Mucosa of rectum (tissue), 2 donors: ENCODE results near the gene SEZ6L.

Source experiments
- H3K27ac ChIP-seq, 2 donors: one replicate each; pipeline ENCODE4 v1.7.0; 2013; ENCODE audit warnings: inconsistent platforms in 2 of 2, low read depth in 2 of 2, low read length in 2 of 2
- H3K27me3 ChIP-seq, 2 donors: one replicate each; pipeline ENCODE4 v1.7.0; 2013; ENCODE audit warnings: low read length in 2 of 2; ENCODE audit not compliant: control insufficient read depth in 2 of 2, insufficient read depth in 2 of 2
- H3K36me3 ChIP-seq, 2 donors: one replicate each; pipeline ENCODE4 v1.7.0; 2013; ENCODE audit warnings: low read length in 2 of 2; ENCODE audit not compliant: control insufficient read depth in 2 of 2, insufficient read depth in 2 of 2
- H3K4me1 ChIP-seq, 2 donors: one replicate each; pipeline ENCODE4 v1.7.0; 2013; ENCODE audit warnings: low read length in 2 of 2, mild to moderate bottlenecking in 1 of 2; ENCODE audit not compliant: control insufficient read depth in 2 of 2, insufficient read depth in 2 of 2
- H3K4me3 ChIP-seq, 2 donors: one replicate each; pipeline ENCODE4 v1.7.0; 2013; ENCODE audit warnings: low read length in 2 of 2
- H3K9ac ChIP-seq, 2 donors: one replicate each; pipeline ENCODE4 v1.7.0; 2013; ENCODE audit warnings: low read length in 2 of 2, low read depth in 1 of 2, mild to moderate bottlenecking in 1 of 2
- H3K9me3 ChIP-seq, 2 donors: one replicate each; pipeline ENCODE4 v1.7.0; 2013; ENCODE audit warnings: low read length in 2 of 2; ENCODE audit not compliant: control insufficient read depth in 2 of 2
- donor health status: healthy.
- donor health status: Normal muscosa, but diverticular disease.

The SEZ6L gene

DNA sequence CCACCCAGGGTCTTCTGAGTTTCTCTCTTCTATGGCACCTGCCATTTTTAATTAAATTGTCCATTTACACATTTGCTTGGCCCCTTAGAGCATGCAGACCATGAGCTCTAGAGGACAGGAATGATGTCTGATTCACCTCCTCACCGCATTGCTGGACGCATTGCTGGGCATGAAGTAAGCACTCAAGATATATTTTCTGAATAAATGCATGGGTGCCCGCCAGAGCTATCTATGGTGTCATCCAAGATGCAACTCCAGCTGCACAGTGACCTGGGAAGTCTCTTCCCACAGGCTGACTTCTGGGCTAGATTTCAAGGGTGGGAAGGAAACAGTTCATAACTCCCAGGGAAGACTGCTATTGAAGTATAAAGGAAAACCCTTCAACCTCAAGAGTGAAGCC lies 193.2 kb downstream of the SEZ6L start:
- Histone ChIP-seq H3K4me3 (no peak overlapping the region), H3K27me3 (peaks cover 3 to 7% of the 10 kb centered on the region in 2 donors), H3K27ac (no peak overlapping the region), H3K4me1 (peaks cover 3 to 5% of the 10 kb centered on the region in 2 donors), H3K9ac (no peak overlapping the region), H3K36me3 (no peaks in the 10 kb centered on the region), H3K9me3 (no peaks in the 10 kb centered on the region)

DNA sequence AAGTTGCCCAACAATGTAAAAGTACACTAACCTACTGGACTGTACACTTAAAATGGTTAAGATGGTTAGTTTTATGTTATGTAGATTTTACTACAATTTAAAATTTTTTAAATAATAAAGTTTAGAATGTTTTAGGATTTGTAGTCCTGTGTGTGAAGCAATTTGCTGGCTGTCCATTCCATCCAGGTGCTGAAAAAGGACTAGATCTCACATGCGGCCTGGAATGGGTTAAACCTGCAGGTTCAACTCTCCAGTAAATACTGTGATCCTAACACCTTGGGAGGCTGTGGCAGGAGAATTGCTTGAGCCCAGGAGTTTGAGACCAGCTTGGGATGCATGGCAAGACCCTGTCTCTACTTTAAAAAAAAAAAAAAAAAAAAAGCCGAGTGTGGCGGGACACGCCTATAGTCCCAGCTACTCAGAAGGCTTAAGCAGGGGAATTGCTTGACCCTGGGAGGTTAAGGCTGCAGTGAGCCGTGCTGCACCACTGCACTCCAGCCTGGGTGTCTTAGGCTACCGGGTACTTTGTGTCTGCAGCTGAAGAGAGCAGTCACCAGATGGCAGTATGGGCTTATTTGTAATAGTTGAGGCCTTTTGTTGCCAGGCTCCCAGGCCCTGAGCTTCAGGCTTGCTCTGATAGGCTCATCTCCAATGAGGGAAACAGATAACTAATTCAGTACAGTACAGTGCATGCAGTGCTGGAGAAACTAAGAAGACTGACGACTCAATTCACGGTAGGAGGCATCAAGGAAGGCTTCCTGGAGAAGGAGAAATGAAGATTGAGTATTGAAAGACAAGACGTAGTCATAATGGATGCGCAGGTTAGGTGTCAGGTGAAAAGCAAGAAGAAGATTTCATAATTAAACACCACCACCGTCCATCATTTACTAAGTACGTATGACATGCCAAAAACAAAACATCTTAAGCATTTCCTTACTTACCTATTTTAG lies 195.1 kb downstream of the SEZ6L start:
- Histone ChIP-seq H3K9me3 (no peaks in the 10 kb centered on the region), H3K9ac (no peak overlapping the region), H3K36me3 (no peaks in the 10 kb centered on the region), H3K27me3 (peaks cover 3 to 7% of the 10 kb centered on the region in 2 donors), H3K4me1 (peaks cover 3 to 5% of the 10 kb centered on the region in 2 donors), H3K27ac (no peak overlapping the region), H3K4me3 (no peak overlapping the region)

- Histone ChIP-seq H3K4me3 (no peak overlapping the region), H3K4me1 (no peaks in the 10 kb centered on the region), H3K9me3 (no peaks in the 10 kb centered on the region), H3K27ac (no peak overlapping the region), H3K36me3 (no peaks in the 10 kb centered on the region), H3K9ac (no peak overlapping the region), H3K27me3 (peaks cover 5 to 6% of the 10 kb centered on the region in 2 donors)
Measured at GRCh38 chr22:26367402-26368245, 198.4 kb downstream of the SEZ6L start.

- Histone ChIP-seq H3K36me3 (no peaks in the 10 kb centered on the region), H3K27ac (no peak overlapping the region), H3K27me3 (peaks cover 3 to 17% of the 10 kb centered on the region in 2 donors), H3K9ac (no peak overlapping the region), H3K9me3 (no peaks in the 10 kb centered on the region), H3K4me3 (no peak overlapping the region), H3K4me1 (no peaks in the 10 kb centered on the region)
Measured at GRCh38 chr22:26372890-26373289, 203.6 kb downstream of the SEZ6L start.

GRCh38 chr22:26374391-26375026 lies 205.2 kb downstream of the SEZ6L start:
- Histone ChIP-seq H3K9ac (no peak overlapping the region), H3K4me1 (no peaks in the 10 kb centered on the region), H3K9me3 (peaks cover 0 to 2% of the 10 kb centered on the region in 2 donors), H3K27me3 (peaks cover 3 to 24% of the 10 kb centered on the region in 2 donors), H3K4me3 (no peak overlapping the region), H3K36me3 (no peaks in the 10 kb centered on the region), H3K27ac (no peak overlapping the region)

DNA sequence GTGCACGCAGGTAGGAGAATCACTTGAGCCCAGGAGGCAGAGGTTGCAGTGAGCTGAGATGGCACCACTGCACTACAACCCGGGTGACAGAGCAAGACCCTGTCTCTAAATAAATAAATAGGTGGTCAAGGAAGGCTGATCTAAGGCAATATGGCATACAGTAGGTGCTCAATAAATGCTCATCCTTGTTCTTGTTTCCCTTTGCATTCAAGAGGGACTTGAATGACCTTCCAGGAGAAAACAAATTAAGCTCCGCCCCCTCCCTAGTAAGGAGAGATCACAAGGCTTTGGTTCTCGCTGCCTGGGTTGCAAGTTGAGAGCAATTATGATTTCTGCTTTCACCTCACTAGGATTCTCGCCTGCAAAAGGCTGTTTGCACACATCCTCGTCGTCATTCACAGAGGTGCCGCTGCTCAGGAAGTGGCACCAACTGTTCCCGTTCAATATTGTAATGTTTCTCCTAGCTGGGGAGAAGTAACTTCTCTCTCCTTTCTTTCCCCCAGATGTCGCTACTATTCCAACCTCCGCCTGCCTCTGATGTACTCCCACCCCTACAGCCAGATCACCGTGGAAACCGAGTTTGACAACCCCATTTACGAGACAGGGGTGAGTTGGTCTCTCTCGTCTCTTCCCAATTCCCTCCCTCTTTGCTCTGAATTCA lies 208.0 kb downstream of the SEZ6L start:
- Histone ChIP-seq H3K36me3 (no peaks in the 10 kb centered on the region), H3K27me3 (peaks cover 13 to 29% of the 10 kb centered on the region in 2 donors), H3K4me1 (no peaks in the 10 kb centered on the region), H3K27ac (no peak overlapping the region), H3K4me3 (no peak overlapping the region), H3K9ac (no peak overlapping the region), H3K9me3 (peaks cover 0 to 2% of the 10 kb centered on the region in 2 donors)

DNA sequence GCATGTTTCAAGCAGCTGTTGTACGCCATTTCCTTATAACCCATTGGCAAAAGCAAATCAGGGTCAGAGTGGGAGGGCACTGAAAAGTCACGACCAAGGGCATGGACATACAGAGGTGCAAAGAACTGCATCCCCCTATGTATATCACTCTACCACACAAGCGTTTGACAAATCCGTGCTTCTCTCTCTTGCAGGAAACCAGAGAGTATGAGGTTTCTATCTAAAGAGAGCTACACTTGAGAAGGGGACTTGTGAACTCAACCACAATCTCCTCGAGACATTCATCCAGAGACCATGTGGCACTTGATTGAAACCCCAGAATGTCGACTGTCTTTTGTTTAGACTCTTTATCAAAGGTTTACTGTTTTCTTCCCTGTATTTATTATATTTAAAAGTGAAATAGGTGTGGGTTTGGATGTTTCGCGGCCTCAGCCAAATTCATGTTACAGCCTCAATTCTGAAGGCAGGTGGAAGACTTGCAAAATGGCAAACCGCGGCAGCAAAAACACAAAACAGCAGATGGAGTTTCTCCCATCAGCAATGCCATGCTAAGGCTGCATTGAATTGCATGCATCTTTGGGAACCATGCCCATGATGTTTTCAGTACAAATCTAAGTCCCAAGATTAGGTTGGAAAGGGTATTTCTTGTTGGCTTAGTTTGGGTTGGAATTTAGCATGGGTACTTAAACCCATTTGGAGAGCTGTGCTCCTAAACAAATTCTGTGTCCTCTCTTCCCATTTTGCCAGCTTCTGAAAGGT lies 211.0 kb downstream of the SEZ6L start:
- H3K36me3 ChIP-seq: no peaks in the 10 kb centered on the region
- H3K27me3 ChIP-seq: peaks cover 16 to 30% of the 10 kb centered on the region in 2 donors
- H3K9ac ChIP-seq: no peak overlapping the region
- no peaks in the 10 kb centered on the region for H3K4me1 ChIP-seq
- H3K27ac ChIP-seq: no peak overlapping the region
- H3K9me3 ChIP-seq: peaks cover 0 to 2% of the 10 kb centered on the region in 2 donors
- H3K4me3 ChIP-seq: no peak overlapping the region

GRCh38 chr22:26382782-26383181 lies 213.5 kb downstream of the SEZ6L start:
- H3K4me3 ChIP-seq: no peak overlapping the region
- H3K27me3 ChIP-seq: peaks cover 18 to 19% of the 10 kb centered on the region in 2 donors
- no peaks in the 10 kb centered on the region for H3K36me3 ChIP-seq
- H3K9me3 ChIP-seq: peaks cover 0 to 2% of the 10 kb centered on the region in 2 donors
- H3K4me1 ChIP-seq: no peaks in the 10 kb centered on the region
- H3K27ac ChIP-seq: no peak overlapping the region
- no peak overlapping the region for H3K9ac ChIP-seq

GRCh38 chr22:26383968-26384556 lies 214.8 kb downstream of the SEZ6L start:
- Histone ChIP-seq H3K4me3 (no peak overlapping the region), H3K4me1 (no peaks in the 10 kb centered on the region), H3K9ac (no peak overlapping the region), H3K27me3 (peaks cover 14 to 19% of the 10 kb centered on the region in 2 donors), H3K36me3 (no peaks in the 10 kb centered on the region), H3K9me3 (peaks cover 0 to under 1% of the 10 kb centered on the region in 2 donors), H3K27ac (no peak overlapping the region)
